Measurements from ENCODE around the gene HNRNPD. TPM values are rescaled to one million over a fixed set of nuclear protein-coding genes. Genes with fewer than 3 reads are reported as not detected.

The HNRNPD gene
- polyA plus RNA-seq, 3 donors, result 97.6 to 174 (median 149) TPM

- Histone ChIP-seq H3K27ac (ENCODE audit: low read depth in 1 of 2, low read length in 2 of 2) (peak overlapping the region; percentile 96 to 100), H4K20me1 (ENCODE audit: insufficient read depth, low read length) (peaks cover 50% of the 10 kb centered on the region), H3K4me1 (ENCODE audit: control insufficient read depth in 1 of 2, insufficient read depth in 2 of 2, low read length in 2 of 2) (peaks cover 41 to 60% of the 10 kb centered on the region in 2 donors), H3K9me3 (replicated peaks in 1 of 2; ENCODE audit: control insufficient read depth in 1 of 2, insufficient read depth in 1 of 2, low read length in 2 of 2) (no peaks in the 10 kb centered on the region), H2AFZ (ENCODE audit: insufficient read depth, low read depth, low read length, poor library complexity, severe bottlenecking) (peak overlapping the region; percentile 64), H3K9ac (ENCODE audit: insufficient read depth, low read length, poor library complexity, severe bottlenecking) (peak overlapping the region; percentile 99), H3K27me3 (ENCODE audit: control insufficient read depth in 2 of 2, insufficient read depth in 2 of 2, low read length in 2 of 2) (no peaks in the 10 kb centered on the region), H3K79me2 (ENCODE audit: insufficient read depth, low read length) (peaks cover 89% of the 10 kb centered on the region), H3K4me2 (replicated peaks; ENCODE audit: extremely low read depth, low read length, poor library complexity, severe bottlenecking) (peak overlapping the region; percentile 89), H3K36me3 (replicated peaks in 1 of 2; ENCODE audit: control insufficient read depth in 1 of 2, insufficient read depth in 2 of 2, low read length in 2 of 2) (peaks cover 14 to 15% of the 10 kb centered on the region in 2 donors), H3K4me3 (replicated peaks in 1 of 3; ENCODE audit: low read depth in 2 of 3, low read length in 3 of 3) (peak overlapping the region; percentile 70 to 100 (median 98))
- Mint-ChIP-seq H3K9me3 (no peaks in the 10 kb centered on the region), H3K4me1 (peaks cover 55% of the 10 kb centered on the region), H3K27ac (peak overlapping the region; percentile 97 to 100 (median 99)), H3K27me3 (ENCODE audit: low read depth in 3 of 3) (no peaks in the 10 kb centered on the region), H3K4me3 (peak overlapping the region; percentile 97 to 98), H3K36me3 (peaks cover 19 to 30% of the 10 kb centered on the region in 2 donors)
- intact Hi-C loops (cut with micrococcal nuclease), result loop anchor here (10.0 kb wide), 2 partner anchors 521 to 969 kb away; partner anchors contain the start of gene SEC31A (in 1 of the 2)
- DNase-seq, result no peak
- under 1% methylated on average over 49 of the region's 50 CpGs for WGBS (ENCODE audit: insufficient coverage)
- no peak for TF ChIP-seq CTCF (IDR thresholded peaks at IDR 0.05)
Measured at GRCh38 chr4:82373486-82373815, 340 bp downstream of the HNRNPD start.

DNA sequence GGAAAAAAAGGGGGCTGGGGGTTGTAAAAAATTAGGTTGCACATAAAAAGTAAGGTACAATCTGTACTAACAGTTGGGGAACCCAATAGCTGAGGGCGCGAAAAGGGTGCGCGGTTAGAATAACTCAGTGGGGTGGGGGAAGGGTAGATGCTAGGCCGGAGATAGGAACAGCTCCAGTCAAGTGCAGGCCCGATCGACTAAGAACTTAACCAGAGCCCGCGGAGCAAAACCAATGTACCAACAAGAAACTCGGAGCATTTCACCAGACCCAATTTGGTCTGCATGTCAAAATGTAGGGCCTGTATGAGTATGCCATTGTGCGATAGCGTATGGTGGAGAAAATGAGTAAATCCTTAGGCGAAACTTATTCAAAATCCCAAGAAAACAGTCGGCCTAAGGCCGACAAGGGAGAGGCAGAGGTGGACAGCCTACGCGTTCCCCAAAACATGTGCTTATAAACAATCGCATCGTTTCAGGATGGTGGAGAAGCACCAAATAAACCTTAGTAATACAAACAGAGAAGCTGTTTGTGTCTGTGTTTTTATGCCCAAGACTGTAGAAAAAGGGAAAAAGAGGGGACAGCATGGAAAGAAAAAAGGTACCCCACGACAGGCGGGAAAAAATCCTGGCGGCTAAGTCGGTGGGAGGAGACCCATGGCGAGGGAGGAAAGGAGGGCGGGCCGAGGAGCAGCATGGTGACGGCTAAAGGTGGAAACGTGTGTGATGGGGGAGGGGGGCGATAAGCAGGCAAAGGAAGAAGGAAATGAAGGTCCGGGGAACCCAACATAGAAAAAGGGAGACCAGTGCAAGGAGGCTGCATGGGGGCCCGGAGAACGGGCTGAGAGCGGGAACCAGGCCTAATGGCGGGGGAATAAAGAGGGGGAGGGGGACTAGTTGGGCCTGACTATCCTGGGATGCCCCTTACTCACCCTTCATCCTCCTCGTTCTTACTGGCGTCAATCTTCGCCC lies 990 bp downstream of the HNRNPD start:
- WGBS (ENCODE audit: insufficient coverage), result 0% methylated on average over 18 of the region's 37 CpGs
- Mint-ChIP-seq H3K9me3 (no peaks in the 10 kb centered on the region), H3K27ac (peak overlapping the region; percentile 97 to 100 (median 99)), H3K4me3 (peak overlapping the region; percentile 97 to 98), H3K4me1 (peaks cover 58% of the 10 kb centered on the region), H3K36me3 (peaks cover 19 to 32% of the 10 kb centered on the region in 2 donors), H3K27me3 (ENCODE audit: low read depth in 3 of 3) (no peaks in the 10 kb centered on the region)
- Histone ChIP-seq H3K4me2 (replicated peaks; ENCODE audit: extremely low read depth, low read length, poor library complexity, severe bottlenecking) (peak overlapping the region; percentile 89), H3K4me3 (replicated peaks in 1 of 3; ENCODE audit: low read depth in 2 of 3, low read length in 3 of 3) (peak overlapping the region; percentile 70 to 100 (median 98)), H3K9ac (ENCODE audit: insufficient read depth, low read length, poor library complexity, severe bottlenecking) (peak overlapping the region; percentile 99), H2AFZ (ENCODE audit: insufficient read depth, low read depth, low read length, poor library complexity, severe bottlenecking) (peak overlapping the region; percentile 64), H3K79me2 (ENCODE audit: insufficient read depth, low read length) (peaks cover 95% of the 10 kb centered on the region), H4K20me1 (ENCODE audit: insufficient read depth, low read length) (peaks cover 57% of the 10 kb centered on the region), H3K36me3 (replicated peaks in 1 of 2; ENCODE audit: control insufficient read depth in 1 of 2, insufficient read depth in 2 of 2, low read length in 2 of 2) (peaks cover 20 to 22% of the 10 kb centered on the region in 2 donors), H3K9me3 (replicated peaks in 1 of 2; ENCODE audit: control insufficient read depth in 1 of 2, insufficient read depth in 1 of 2, low read length in 2 of 2) (no peaks in the 10 kb centered on the region), H3K27ac (ENCODE audit: low read depth in 1 of 2, low read length in 2 of 2) (peak overlapping the region; percentile 96 to 100), H3K4me1 (ENCODE audit: control insufficient read depth in 1 of 2, insufficient read depth in 2 of 2, low read length in 2 of 2) (peaks cover 42 to 65% of the 10 kb centered on the region in 2 donors), H3K27me3 (ENCODE audit: control insufficient read depth in 2 of 2, insufficient read depth in 2 of 2, low read length in 2 of 2) (no peaks in the 10 kb centered on the region)
- TF ChIP-seq CTCF (IDR thresholded peaks at IDR 0.05), result no peak
- DNase-seq, result peak; percentile 20 to 48 (median 46)
- intact Hi-C loops (cut with micrococcal nuclease), result loop anchor here (10.0 kb wide), 2 partner anchors 522 to 968 kb away; partner anchors contain the start of gene SEC31A (in 1 of the 2)

Measured in CD14-positive monocyte (primary cell).